Jurkat, Clone E6-1 (cell line): Measurements from ENCODE around the gene SHISA7.
A peak's percentile ranks its signal among the peaks of the same experiment; 100 is the strongest.

Experiments
- DNase-seq: peaks from one replicate; pipeline ENCODE4 v3.0.0-alpha.2; 2011; ENCODE audit warnings: low read depth, low spot score
- H3K4me3 ChIP-seq: 2 replicates; pipeline ENCODE4 v1.5.1; 2011; ENCODE audit warnings: mild to moderate bottlenecking, low read length, control low read depth, moderate library complexity

Gene SHISA7

GRCh38 chr19:55482967-55483705 lies 40.0 kb upstream of the SHISA7 start:
- H3K4me3 ChIP-seq, result no peak overlapping the region
- DNase-seq, result no peak

DNA sequence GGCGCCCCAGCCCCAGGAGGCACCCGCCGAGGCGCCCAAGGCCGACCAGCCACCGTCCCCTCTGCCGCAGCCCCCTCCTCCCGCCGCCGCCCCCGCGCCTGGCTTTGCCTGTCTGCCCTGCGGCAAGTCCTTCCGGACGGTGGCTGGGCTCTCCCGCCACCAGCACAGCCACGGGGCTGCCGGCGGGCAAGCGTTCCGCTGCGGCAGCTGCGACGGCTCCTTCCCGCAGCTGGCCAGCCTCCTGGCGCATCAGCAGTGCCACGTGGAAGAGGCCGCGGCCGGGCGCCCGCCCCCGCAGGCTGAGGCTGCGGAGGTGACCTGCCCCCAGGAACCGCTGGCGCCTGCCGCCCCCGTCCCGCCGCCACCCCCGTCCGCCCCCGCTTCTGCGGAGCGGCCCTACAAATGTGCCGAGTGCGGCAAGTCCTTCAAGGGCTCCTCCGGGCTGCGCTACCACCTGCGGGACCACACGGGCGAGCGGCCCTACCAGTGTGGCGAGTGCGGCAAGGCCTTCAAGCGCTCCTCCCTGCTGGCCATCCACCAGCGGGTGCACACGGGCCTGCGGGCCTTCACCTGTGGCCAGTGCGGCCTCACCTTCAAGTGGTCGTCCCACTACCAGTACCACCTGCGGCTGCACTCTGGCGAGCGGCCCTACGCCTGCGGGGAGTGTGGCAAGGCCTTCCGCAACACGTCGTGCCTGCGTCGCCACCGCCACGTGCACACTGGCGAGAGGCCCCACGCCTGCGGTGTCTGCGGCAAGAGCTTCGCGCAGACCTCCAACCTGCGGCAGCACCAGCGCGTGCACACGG lies 39.3 kb upstream of the SHISA7 start:
- H3K4me3 ChIP-seq, result no peak overlapping the region
- no peak for DNase-seq

GRCh38 chr19:55481794-55482155 lies 38.7 kb upstream of the SHISA7 start:
- DNase-seq, result no peak
- H3K4me3 ChIP-seq, result no peak overlapping the region

- no peak for DNase-seq
- no peak overlapping the region for H3K4me3 ChIP-seq
Measured at GRCh38 chr19:55481148-55481793, 38.2 kb upstream of the SHISA7 start.

- no peak for DNase-seq
- no peak overlapping the region for H3K4me3 ChIP-seq
Measured at GRCh38 chr19:55479451-55480230, 36.5 kb upstream of the SHISA7 start.

- no peak overlapping the region for H3K4me3 ChIP-seq
- DNase-seq, result no peak
Measured at GRCh38 chr19:55479045-55479444, 35.9 kb upstream of the SHISA7 start.

GRCh38 chr19:55478364-55478763 lies 35.3 kb upstream of the SHISA7 start:
- H3K4me3 ChIP-seq, result no peak overlapping the region
- DNase-seq, result no peak

- DNase-seq, result no peak
- peak overlapping the region; percentile 85 for H3K4me3 ChIP-seq
Measured at GRCh38 chr19:55477905-55478304, 34.8 kb upstream of the SHISA7 start.

GRCh38 chr19:55476100-55476775 lies 33.1 kb upstream of the SHISA7 start, which contains the start of gene ZNF628:
Gene ZNF628 (plus strand): TSS chr19:55476617. CDS start chr19:55479911, 3,294 bp downstream.
- DNase-seq, result peak; percentile 97
- peak within 1 kb of the TSS; percentile 85 for H3K4me3 ChIP-seq

DNA sequence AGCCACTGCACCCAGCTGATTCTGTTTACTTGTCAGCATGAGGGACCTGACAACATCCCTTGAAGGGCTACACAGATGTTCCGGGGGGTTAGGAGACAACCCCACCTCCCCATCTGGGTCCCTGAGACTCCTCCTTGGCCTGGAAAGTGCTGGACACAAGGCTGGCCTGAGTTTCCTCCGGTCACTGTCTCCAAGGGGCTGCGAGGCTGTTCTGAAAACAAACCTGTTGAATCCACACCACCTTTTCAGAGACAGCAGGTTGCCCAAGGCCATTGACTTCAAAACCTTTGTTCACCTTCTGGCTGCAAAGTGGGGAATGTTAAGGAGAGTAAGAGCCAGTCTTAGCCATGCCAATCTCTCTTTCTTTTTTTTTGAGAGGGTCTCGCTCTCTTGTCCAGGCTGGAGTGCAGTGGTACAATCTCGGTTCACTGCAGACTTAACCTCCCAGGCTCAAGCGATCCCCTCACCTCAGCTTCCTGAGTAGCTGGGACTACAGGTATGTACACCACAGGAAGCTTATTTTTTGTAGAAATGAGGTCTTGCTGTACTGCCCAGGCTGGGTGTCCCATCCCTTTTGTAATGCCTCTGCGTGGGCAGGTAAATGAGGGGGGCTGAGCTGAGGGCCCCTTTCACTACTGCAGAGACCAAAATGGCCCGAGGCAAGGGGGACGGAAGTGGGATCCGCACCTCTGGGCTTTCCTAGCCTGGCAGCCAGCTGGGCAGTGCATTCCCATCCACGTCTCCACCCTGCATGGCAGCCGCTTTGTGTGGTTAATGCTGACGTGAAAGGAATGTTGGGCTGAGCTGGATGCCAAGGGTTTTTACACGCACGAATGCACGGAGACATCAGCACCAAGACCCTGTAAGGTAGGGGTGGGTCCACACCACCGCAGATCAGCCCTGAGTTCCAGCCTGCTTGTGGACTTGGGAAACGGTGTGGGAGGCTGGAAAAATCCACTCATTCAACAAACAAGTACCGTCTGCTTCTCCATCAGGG lies 31.5 kb upstream of the SHISA7 start:
- H3K4me3 ChIP-seq, result no peak overlapping the region
- DNase-seq, result no peak

GRCh38 chr19:55473225-55474012 lies 30.3 kb upstream of the SHISA7 start:
- H3K4me3 ChIP-seq, result no peak overlapping the region
- DNase-seq, result no peak

DNA sequence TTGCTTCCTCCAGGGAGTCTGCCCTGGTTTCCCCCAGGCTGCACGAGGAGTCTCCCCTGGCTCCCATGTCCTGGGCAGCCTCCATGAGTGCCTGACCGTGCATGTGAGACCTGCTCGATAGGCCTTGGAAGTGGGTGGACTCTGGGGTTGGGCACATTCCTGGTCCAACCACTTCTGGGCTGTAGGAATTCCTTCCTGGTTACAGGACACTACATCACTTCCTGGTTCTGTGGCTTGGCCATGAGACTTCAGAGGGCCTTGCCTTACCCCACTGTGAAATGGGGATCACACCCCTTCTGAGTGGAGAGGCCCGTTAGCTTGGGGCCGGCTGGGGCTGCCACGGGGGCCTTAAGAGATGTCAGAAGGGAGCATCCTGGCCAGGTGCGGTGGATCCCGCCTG lies 29.4 kb upstream of the SHISA7 start:
- no peak for DNase-seq
- no peak overlapping the region for H3K4me3 ChIP-seq

DNA sequence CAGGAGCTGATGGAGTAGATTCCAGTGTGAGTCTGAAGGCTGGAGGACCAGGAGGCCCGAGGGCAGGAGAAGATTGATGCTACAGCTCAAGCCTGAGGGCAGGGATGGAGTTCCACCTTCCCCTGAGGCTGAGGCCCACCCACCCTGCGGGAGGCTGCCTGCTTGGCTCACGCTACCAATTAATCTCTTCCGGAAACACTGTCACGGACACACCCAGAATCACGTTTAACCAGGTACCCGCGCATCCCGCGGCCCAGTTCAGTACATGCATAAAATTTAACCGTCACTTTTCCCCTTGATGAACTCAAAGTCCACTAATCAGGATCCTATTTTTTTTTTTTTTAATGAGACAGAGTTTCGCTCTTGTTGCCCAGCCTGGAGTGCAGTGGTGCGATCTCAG lies 28.2 kb upstream of the SHISA7 start:
- no peak overlapping the region for H3K4me3 ChIP-seq
- DNase-seq, result no peak

DNA sequence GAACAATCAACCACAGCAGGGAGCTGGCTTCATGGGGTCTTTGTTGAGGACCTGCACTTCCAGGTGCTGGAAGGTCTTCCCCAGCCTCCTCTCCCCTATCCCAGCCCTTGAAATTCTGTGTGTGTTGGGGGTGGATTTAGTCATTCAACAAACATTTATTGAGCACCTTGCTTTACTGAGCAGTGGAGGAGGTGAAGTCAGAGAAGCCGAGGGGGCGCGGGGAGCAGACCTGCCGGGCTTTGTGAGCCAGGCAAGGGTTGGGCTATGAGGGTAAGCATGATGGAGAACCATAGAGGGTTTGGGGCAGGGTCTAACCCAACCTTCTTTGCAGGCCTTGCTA lies 24.9 kb upstream of the SHISA7 start:
- no peak overlapping the region for H3K4me3 ChIP-seq

DNA sequence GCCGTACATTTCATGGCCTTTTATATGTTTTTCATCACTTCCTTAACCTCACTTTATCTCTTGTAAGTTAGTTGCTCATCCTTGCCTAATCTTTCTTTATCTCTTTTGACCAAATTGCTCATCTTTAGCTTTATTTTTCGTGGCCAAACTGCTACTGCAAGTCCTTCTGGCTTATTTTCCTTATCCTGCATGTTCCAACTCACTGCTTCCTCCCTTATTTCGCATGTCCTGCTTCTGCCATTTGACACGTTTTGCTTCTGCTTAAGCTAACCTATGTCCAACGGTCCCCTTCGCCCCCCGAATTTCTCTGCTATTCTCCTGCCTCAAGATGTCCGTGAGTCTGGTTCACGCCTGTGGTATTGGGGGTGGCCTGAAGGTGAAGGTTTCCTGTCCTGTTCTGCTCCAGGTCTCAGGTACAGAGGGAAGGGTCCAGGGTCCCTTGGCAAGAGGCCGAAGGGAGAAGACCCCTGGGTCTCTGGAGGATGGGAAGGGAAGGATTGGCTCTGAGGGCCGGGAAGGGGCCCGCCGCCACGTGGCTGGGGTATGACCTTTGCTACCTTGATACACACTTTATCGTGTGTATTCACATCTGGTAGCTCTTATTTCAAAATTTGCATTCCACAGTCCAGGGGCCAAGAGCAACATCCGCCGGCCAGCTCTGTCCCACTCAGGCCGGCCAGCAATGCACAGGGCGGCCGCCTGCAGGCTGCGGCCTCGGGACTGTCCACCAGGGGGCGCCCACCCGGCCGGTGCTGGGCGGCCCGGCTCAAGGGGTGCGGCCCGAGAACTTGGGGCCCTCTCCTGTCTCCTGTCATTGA lies 24.3 kb upstream of the SHISA7 start:
- no peak for DNase-seq
- H3K4me3 ChIP-seq, result no peak overlapping the region

More for the DNA sequence above, 24.9 kb upstream of the SHISA7 start:
- no peak for DNase-seq

DNA sequence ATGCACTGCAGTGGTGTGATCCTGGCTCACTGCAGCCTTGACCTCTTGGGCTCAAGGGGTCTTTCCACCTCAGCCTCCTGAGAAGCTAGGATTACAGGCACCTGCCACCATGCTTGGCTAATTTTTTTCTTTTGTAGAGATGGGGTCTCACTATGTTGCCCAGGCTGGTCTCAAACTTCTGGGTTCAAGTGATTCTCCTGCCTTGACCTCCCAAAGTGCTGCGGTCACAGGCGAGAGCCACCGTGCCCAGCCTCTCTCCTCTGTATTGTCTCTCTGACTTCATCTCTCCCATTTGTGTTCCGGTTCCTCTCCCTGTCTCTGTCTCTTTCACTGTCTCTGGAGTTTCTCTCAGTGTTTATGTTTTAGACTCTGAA lies 23.1 kb upstream of the SHISA7 start:
- DNase-seq, result no peak
- H3K4me3 ChIP-seq, result no peak overlapping the region
